ENCODE data around the gene SPON2.

- no peak for TF ChIP-seq CSDC2 (CRISPR knock-in tag; IDR thresholded peaks at IDR 0.05)
- no peak for TF ChIP-seq ZFP3 (CRISPR knock-in tag; IDR thresholded peaks at IDR 0.05)
- TF ChIP-seq, protein P1, sequence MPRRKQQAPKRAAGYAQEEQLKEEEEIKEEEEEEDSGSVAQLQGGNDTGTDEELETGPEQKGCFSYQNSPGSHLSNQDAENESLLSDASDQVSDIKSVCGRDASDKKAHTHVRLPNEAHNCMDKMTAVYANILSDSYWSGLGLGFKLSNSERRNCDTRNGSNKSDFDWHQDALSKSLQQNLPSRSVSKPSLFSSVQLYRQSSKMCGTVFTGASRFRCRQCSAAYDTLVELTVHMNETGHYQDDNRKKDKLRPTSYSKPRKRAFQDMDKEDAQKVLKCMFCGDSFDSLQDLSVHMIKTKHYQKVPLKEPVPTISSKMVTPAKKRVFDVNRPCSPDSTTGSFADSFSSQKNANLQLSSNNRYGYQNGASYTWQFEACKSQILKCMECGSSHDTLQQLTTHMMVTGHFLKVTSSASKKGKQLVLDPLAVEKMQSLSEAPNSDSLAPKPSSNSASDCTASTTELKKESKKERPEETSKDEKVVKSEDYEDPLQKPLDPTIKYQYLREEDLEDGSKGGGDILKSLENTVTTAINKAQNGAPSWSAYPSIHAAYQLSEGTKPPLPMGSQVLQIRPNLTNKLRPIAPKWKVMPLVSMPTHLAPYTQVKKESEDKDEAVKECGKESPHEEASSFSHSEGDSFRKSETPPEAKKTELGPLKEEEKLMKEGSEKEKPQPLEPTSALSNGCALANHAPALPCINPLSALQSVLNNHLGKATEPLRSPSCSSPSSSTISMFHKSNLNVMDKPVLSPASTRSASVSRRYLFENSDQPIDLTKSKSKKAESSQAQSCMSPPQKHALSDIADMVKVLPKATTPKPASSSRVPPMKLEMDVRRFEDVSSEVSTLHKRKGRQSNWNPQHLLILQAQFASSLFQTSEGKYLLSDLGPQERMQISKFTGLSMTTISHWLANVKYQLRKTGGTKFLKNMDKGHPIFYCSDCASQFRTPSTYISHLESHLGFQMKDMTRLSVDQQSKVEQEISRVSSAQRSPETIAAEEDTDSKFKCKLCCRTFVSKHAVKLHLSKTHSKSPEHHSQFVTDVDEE (CRISPR knock-in tag; IDR thresholded peaks at IDR 0.05): no peak
- no peak for TF ChIP-seq POU6F1 (CRISPR knock-in tag; IDR thresholded peaks at IDR 0.05; ENCODE audit: borderline replicate concordance, low read depth)
Measured at GRCh38 chr4:1205586-1206298, 33.4 kb upstream of the SPON2 start.
